Keratinocyte (primary cell): Measurements from ENCODE around the gene CENPV.

ENCODE experiments used
- CTCF ChIP-seq, 3 experiments: IDR thresholded peaks in 1 of 3; conservative IDR thresholded peaks in 1 of 3; optimal IDR thresholded peaks in 1 of 3; 2 replicates in 2 of 3; 3 replicates in 1 of 3; pipeline versions ENCODE3 to v1.5.1; 2011; ENCODE audit warnings: low read length in 3 of 3, mild to moderate bottlenecking in 3 of 3, moderate library complexity in 2 of 3, control low read depth in 1 of 3, inconsistent platforms in 1 of 3; ENCODE audit not compliant: insufficient read depth in 2 of 3; ENCODE audit errors: extremely low read depth in 1 of 3
- EZH2 ChIP-seq: IDR thresholded peaks from one replicate; pipeline ENCODE4 v1.6.1; 2012; ENCODE audit warnings: inconsistent platforms, mild to moderate bottlenecking, low read length, moderate library complexity

- TF ChIP-seq EZH2 = no peak
- TF ChIP-seq CTCF (optimal IDR thresholded peaks at IDR 0.05 in 1 of 3, IDR thresholded peaks at IDR 0.05 in 1 of 3, conservative IDR thresholded peaks at IDR 0.05 in 1 of 3; ENCODE audit: extremely low read depth in 1 of 3, insufficient read depth in 2 of 3, low read length in 3 of 3) = no peak
Observed at GRCh38 chr17:16345565-16345964, 7.7 kb downstream of the CENPV start.
